Activated CD4-positive, alpha-beta T cell treated with anti-CD3 and anti-CD28 coated beads, Interleukin-2, amount 50 U/mL, for 24 hours (primary cell): ENCODE results near the gene TSR1.

Source experiments
- DNase-seq, 2 donors: peaks; one replicate each; pipeline ENCODE4 v3.0.0-alpha.2; 2020; ENCODE audit warnings: low read depth in 1 of 2, low spot score in 1 of 2

Gene TSR1

GRCh38 chr17:2336215-2336851 lies at the start of gene TSR1:
TSR1 (minus strand) TSS chr17:2336457; CDS start chr17:2336427, 30 bp downstream.
- DNase-seq, result peak; percentile 82 to 88

DNA sequence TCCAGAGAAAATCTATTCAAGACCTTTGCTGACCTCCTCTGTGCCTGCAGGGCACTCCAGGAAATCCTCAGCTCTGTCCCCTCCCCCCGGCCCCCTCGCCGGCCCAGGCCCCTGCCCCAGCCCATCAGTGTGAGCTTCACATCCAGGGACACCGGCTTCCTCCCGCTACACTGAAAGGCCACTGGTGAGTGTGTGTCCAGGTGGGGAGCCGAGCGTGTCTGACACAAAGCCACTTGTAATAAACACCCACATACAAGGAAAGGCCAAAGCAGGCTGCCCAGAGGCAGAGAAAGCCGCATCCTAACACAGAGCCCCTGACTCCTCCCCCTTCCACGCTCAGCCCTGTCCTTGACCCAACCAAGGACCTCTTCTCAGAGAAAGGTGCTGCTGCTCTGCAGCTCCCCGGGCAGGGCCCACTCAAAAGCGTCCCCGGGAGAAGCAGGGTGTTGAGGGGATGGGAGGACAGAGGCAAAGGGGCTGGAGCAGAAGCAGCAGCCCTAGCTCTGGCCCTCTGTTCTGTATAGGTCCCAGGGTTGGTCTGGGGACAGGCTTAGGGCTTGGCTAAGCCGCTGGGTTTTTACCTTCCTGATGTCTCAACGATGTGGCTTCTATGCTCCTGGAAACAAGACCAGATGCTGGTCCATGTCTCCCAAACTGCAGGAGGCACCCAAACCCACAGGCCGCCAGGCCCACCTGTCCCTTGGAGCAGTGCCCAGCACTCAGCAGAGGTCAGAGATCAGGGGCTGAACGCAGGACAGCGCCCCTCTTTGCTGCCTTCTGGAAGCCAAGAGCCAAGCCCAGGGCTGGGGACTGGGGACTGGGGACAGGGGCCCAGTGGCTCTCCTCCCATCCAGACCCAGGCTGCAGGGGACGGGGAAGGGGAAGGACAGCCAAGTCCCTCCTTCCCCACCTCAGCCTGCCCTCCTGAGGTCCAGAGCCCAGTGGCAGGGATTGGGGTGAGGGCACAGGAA lies 49.3 kb upstream of the TSR1 start:
- no peak for DNase-seq

DNA sequence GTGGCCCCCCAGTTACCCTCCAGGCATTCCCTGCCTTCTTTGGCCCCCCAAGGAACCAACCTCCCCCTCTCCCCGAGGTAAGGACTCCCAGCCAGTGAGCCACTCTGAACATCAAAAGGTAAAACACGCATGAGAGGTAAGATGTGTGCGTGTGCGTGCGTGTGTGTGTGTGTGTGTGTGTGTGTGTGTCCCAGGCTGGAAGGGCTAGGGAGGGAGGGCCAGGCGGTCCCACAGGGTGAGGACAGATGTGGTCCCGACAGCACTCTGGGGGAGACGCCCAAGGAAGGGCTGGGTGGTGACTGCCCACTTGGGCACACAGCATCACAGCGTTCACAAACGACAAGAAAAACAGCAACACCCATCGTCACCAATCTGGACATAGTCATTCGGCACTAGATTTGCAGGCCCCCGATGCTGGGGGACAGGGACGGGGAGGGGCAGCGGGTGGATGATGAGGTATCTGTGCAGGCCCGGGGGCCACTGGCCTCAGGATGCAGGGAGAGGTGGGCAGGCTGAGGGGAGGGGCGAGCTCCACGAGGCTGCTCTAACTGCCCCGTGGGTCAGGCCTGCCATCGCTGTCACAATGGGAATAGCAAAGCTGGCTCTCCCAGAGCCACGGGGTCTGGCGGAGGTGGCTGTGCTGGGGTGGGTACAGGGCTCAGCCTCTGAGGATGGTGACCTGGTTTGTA lies 48.3 kb upstream of the TSR1 start:
- no peak for DNase-seq

- no peak for DNase-seq
Observed at GRCh38 chr17:2383628-2384167, 47.4 kb upstream of the TSR1 start.

- DNase-seq, result no peak
Observed at GRCh38 chr17:2380950-2381649, 44.8 kb upstream of the TSR1 start.

DNA sequence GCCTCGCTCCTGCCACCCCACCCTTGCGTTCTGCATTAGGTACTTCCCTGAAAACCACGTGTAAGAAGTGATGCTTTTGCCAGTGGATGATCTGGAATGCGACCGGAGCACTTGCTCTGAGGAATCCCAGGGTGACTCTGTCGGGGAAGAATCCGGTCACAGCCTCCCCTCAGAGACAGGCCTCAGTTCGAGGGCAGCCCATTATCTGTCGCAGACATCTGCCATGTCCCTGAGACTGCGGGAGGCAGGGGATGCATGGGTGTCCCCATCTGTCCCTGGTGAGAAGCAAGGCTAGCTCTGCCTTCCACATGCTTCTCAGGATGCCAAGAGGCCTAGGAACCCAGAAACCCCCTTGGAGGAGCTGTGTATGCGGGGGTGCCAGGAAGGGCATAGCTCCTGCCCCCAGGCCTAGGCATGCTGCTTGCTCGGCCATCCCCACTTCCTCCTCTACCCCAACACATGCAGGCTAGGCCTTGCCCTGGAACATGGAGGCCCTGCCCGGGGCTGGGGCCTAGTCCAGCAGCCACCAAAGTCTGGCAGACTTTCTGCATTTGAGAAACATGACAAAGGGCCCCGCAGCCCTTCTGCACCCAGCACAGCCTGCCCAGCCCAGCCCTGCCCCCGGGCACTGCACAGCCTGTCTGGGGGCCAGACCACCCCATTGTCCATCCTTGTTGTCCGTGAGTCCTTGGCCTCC lies 44.1 kb upstream of the TSR1 start:
- no peak for DNase-seq

DNA sequence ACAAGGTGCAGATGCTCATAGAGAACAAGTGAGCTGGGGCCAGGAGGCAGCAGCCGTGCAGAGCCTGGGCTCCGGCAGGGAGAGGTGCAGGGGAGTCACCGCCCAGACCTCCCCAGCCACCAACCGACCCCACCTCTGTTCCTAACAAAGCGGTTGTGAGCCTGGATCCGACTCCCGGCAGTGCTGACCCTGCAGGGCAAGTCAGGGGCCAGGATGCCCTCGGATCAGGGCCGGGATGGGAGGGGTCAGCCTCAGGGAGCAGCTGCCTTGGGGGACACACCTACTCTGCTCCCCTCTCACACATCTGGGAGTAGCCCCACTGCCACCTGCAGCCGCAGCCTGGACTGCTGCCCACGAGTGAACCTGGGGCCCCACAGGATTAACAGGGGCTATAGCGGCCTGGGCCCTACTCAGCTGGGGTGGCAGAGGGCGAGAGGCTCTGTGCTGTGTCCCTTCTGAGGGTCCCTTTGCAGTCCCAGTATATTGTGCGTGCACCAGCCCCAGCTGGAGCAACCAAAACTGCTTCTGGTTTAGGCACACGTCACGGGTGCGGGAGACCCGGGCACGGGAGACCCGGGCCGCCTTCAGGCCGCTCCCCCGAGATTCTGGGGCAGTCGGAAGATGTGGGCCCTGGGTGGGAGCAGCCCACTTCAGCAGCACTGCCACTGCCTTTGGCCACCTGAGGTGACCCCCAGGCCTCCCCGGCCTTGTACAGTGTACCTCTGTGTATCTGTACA lies 43.4 kb upstream of the TSR1 start:
- no peak for DNase-seq

GRCh38 chr17:2378905-2379304 lies 42.6 kb upstream of the TSR1 start:
- no peak for DNase-seq

GRCh38 chr17:2377659-2378058 lies 41.4 kb upstream of the TSR1 start:
- no peak for DNase-seq

GRCh38 chr17:2376107-2376506 lies 39.9 kb upstream of the TSR1 start:
- no peak for DNase-seq

- DNase-seq, result no peak
Observed at GRCh38 chr17:2375406-2375805, 39.1 kb upstream of the TSR1 start.

DNA sequence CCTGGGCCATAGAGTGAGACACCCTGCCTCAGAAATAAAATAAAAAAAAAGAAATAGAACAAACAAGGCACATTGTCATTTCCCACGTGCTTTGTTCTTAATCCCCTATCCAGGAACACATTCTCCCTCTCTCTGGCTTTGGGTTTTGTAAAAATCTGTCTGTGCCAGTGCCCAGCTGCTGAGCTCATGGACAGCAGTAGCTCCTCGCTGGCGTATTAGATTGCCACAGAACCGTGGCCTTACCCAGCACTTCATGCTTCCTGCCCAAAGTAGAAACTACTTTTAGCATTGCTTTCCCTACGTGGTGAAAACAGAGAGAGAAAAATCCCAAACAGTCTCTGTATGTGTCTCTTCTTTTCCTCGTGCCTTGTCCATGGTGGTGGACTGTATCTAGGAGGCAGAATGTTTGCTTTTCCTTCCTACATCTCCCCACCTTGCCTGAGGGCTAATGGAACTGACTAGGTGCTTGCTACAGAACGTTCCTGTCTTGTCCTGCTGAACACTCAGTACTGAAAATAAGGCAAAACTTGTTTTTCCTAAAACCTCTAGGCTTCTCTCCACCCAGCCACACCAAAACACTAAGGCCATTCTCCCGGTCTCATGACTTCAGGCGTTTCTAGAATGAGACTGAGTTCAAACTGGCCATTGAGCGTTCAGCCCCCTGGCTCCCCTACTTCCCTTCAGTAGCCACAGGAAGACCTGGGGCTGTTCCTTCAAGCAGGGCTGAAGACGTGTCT lies 38.5 kb upstream of the TSR1 start:
- DNase-seq, result no peak

DNA sequence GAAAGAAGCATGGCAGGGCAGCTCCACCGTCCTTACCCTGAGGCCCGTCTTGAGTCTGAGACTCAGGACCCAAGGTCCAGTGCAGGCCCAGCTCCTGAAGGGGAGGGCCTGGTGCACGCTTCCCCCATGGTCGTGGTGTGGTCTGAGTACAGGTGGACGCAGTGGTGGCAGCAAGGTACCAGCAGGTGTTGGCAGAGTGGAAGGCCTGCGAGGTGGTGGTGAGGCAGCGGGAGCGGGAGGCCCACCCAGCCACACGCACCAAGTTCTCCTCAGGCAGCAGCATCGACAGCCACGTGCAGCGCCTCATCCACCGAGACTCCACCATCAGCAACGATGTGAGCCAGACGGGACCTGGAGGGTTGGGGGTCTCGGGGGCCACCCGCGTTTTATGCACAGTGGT lies 36.9 kb upstream of the TSR1 start:
- DNase-seq, result no peak

GRCh38 chr17:2372681-2373080 lies 36.4 kb upstream of the TSR1 start:
- DNase-seq, result no peak

DNA sequence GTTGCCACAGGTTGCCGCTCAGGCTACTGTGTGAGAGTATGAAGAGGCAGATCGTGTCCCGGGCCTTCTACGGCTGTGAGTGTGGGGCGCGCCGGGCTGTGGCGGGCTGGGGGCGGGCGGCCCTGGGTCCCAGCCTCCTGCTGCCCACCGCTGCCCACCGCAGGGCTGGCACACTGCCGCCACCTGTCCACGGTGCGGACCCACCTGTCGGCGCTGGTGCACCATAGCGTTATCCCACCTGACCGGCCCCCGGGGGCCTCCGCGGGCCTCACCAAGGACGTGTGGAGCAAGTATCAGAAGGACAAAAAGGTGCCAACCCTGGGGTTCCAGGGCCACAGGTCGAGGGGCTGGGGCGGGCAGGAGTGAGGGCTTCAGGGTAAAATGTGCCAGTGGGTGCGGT lies 35.9 kb upstream of the TSR1 start:
- DNase-seq, result no peak

- no peak for DNase-seq
Observed at GRCh38 chr17:2371183-2372130, 35.2 kb upstream of the TSR1 start.

- no peak for DNase-seq
Observed at GRCh38 chr17:2370211-2370589, 33.9 kb upstream of the TSR1 start.
